H9 (cell line): ENCODE measurements around the gene OLIG3. TPM values are rescaled to one million over a fixed set of nuclear protein-coding genes. Genes with fewer than 3 reads are reported as not detected.

Experiments
- DNase-seq: peaks from one replicate; pipeline ENCODE4 v3.0.0-alpha.2; 2017
- H2AFZ ChIP-seq: one replicate; pipeline ENCODE4 v1.6.1; 2013; ENCODE audit warnings: mild to moderate bottlenecking, low read length, control low read depth, moderate library complexity
- H2AK5ac ChIP-seq: 2 replicates; pipeline ENCODE4 v1.6.1; 2013; ENCODE audit warnings: low read length, control low read depth, mixed read lengths; ENCODE audit not compliant: insufficient read length
- H2BK120ac ChIP-seq: one replicate; pipeline ENCODE4 v1.6.1; 2013; ENCODE audit warnings: low read depth, mild to moderate bottlenecking, low read length, control low read depth, inconsistent platforms; ENCODE audit not compliant: poor library complexity, severe bottlenecking
- H2BK12ac ChIP-seq: 2 replicates; pipeline ENCODE4 v1.6.1; 2013; ENCODE audit warnings: low read length, control low read depth, mixed read lengths, low read depth; ENCODE audit not compliant: insufficient read length
- H2BK15ac ChIP-seq: 2 replicates; pipeline ENCODE4 v1.6.1; 2013; ENCODE audit warnings: low read depth, low read length, control low read depth
- H2BK20ac ChIP-seq: one replicate; pipeline ENCODE4 v1.6.1; 2013; ENCODE audit warnings: low read depth, mild to moderate bottlenecking, low read length, control low read depth, inconsistent platforms; ENCODE audit not compliant: poor library complexity, severe bottlenecking
- H2BK5ac ChIP-seq: 2 replicates; pipeline ENCODE4 v1.6.1; 2013; ENCODE audit warnings: low read length, control low read depth, mixed read lengths; ENCODE audit not compliant: insufficient read length
- H3K14ac ChIP-seq: 2 replicates; pipeline ENCODE4 v1.6.1; 2013; ENCODE audit warnings: low read length, control low read depth; ENCODE audit not compliant: insufficient read depth
- H3K18ac ChIP-seq: 2 replicates; pipeline ENCODE4 v1.6.1; 2013; ENCODE audit warnings: low read depth, mild to moderate bottlenecking, mixed read lengths, low read length, control low read depth; ENCODE audit not compliant: insufficient read length
- H3K23ac ChIP-seq: 2 replicates; pipeline ENCODE4 v1.6.1; 2013; ENCODE audit warnings: low read length, control low read depth, mixed read lengths, low read depth; ENCODE audit not compliant: insufficient read length
- H3K23me2 ChIP-seq: 2 replicates; pipeline ENCODE4 v1.6.1; 2013; ENCODE audit warnings: low read depth, mild to moderate bottlenecking, mixed read lengths, low read length, control low read depth; ENCODE audit not compliant: insufficient read length, poor library complexity, severe bottlenecking
- H3K27ac ChIP-seq: 2 replicates; pipeline ENCODE4 v1.5.1; 2013; ENCODE audit warnings: low read length, control low read depth, mixed read lengths, low read depth; ENCODE audit not compliant: insufficient read length
- H3K27me3 ChIP-seq: 2 replicates; pipeline ENCODE4 v1.6.1; 2013; ENCODE audit warnings: low read length, control low read depth, inconsistent platforms; ENCODE audit not compliant: insufficient read depth
- H3K4ac ChIP-seq: 2 replicates; pipeline ENCODE4 v1.6.1; 2013; ENCODE audit warnings: low read depth, mild to moderate bottlenecking, control low read depth, inconsistent platforms, low read length, moderate library complexity
- H3K4me1 ChIP-seq: 2 replicates; pipeline ENCODE4 v1.6.1; 2013; ENCODE audit warnings: low read length, control low read depth, inconsistent platforms; ENCODE audit not compliant: insufficient read depth
- H3K4me2 ChIP-seq: 2 replicates; pipeline ENCODE4 v1.6.1; 2013; ENCODE audit warnings: low read length, control low read depth, mixed read lengths; ENCODE audit not compliant: insufficient read length, insufficient read depth
- H3K56ac ChIP-seq: 2 replicates; pipeline ENCODE4 v1.6.1; 2013; ENCODE audit warnings: low read depth, mild to moderate bottlenecking, mixed read lengths, low read length, control low read depth; ENCODE audit not compliant: insufficient read length
- H3K79me1 ChIP-seq: 2 replicates; pipeline ENCODE4 v1.6.1; 2013; ENCODE audit warnings: low read depth, mild to moderate bottlenecking, moderate library complexity, low read length, control low read depth, inconsistent platforms; ENCODE audit not compliant: insufficient read depth, poor library complexity, severe bottlenecking
- H3K79me2 ChIP-seq: 2 replicates; pipeline ENCODE4 v1.6.1; 2013; ENCODE audit warnings: low read length, control low read depth, inconsistent platforms; ENCODE audit not compliant: insufficient read depth
- H3K9ac ChIP-seq: 2 replicates; pipeline ENCODE4 v1.6.1; 2013; ENCODE audit warnings: low read length, control low read depth, mixed read lengths; ENCODE audit not compliant: insufficient read length; ENCODE audit errors: extremely low read depth
- H3K9me3 ChIP-seq: one replicate; pipeline ENCODE4 v1.6.1; 2013; ENCODE audit warnings: low read depth, low read length, inconsistent platforms; ENCODE audit not compliant: control insufficient read depth
- H3T11ph ChIP-seq: one replicate; pipeline ENCODE4 v1.6.1; 2013; ENCODE audit warnings: mild to moderate bottlenecking, low read length, control low read depth, inconsistent platforms
- H4K20me1 ChIP-seq: one replicate; pipeline ENCODE4 v1.6.1; 2013; ENCODE audit not compliant: control insufficient read depth, insufficient read length, insufficient read depth
- H4K5ac ChIP-seq: 2 replicates; pipeline ENCODE4 v1.6.1; 2013; ENCODE audit warnings: low read depth, mild to moderate bottlenecking, mixed read lengths, low read length, control low read depth; ENCODE audit not compliant: insufficient read length
- H4K8ac ChIP-seq: replicated peaks from 2 replicates; pipeline ENCODE4 v1.6.1; 2013; ENCODE audit warnings: low read length, control low read depth, mixed read lengths, low read depth; ENCODE audit not compliant: insufficient read length
- H4K91ac ChIP-seq: 2 replicates; pipeline ENCODE4 v1.6.1; 2013; ENCODE audit warnings: low read depth, mild to moderate bottlenecking, moderate library complexity, mixed read lengths, low read length, control low read depth; ENCODE audit not compliant: insufficient read length
- H3K27ac Mint-ChIP-seq, 3 experiments: 2 replicates in 2 of 3; 3 replicates in 1 of 3; pipeline ENCODE4 v1.8.0; 2020 to 2021; ENCODE audit warnings: mixed read lengths in 3 of 3, mild to moderate bottlenecking in 1 of 3, moderate library complexity in 1 of 3
- H3K27me3 Mint-ChIP-seq: 2 replicates; pipeline ENCODE4 v1.8.0; 2021; ENCODE audit warnings: low read depth, mild to moderate bottlenecking, moderate library complexity, mixed read lengths
- H3K36me3 Mint-ChIP-seq, 3 experiments: 2 replicates in 2 of 3; 3 replicates in 1 of 3; pipeline ENCODE4 v1.8.0; 2020 to 2021; ENCODE audit warnings: low read depth in 3 of 3, mixed read lengths in 3 of 3; ENCODE audit not compliant: insufficient read depth in 1 of 3
- H3K4me1 Mint-ChIP-seq, 2 experiments: 2 replicates each; pipeline ENCODE4 v1.8.0; 2020; ENCODE audit warnings: mixed read lengths in 2 of 2
- H3K4me3 Mint-ChIP-seq, 2 experiments: 2 replicates in 1 of 2; 3 replicates in 1 of 2; pipeline ENCODE4 v1.8.0; 2020 to 2021; ENCODE audit warnings: mild to moderate bottlenecking in 2 of 2, mixed read lengths in 2 of 2, moderate library complexity in 1 of 2
- H3K9me3 Mint-ChIP-seq, 2 experiments: 2 replicates in 1 of 2; 3 replicates in 1 of 2; pipeline ENCODE4 v1.8.0; 2020; ENCODE audit warnings: mild to moderate bottlenecking in 2 of 2, mixed read lengths in 2 of 2, moderate library complexity in 1 of 2
- whole genome bisulfite sequencing: extraction: QIAGEN DNeasy Blood & Tissue Kit; methylation state at CpG from one replicate; pipeline ENCODE4 v1.1.7; 2013; ENCODE audit warnings: missing lambda C conversion rate, low lambda C conversion rate, mixed read lengths; ENCODE audit not compliant: insufficient read length; ENCODE audit errors: extremely low coverage; 5-methylcytosine and 5-hydroxymethylcytosine counted together
- total RNA-seq: library from RNA; stranded (reverse); gene quantifications from 2 replicates; pipeline ENCODE4 v1.2.1, GENCODE V29; 2021
- TF ChIP-seq, protein P1 (sequence below): fragments of 200-600 bp; sonication (generic); conservative IDR thresholded peaks from 3 replicates; pipeline ENCODE4 v1.8.0; 2021; ENCODE audit warnings: antibody characterized with exemption, mild to moderate bottlenecking

OLIG3 gene
- total RNA-seq, 1 experiment from 2014 or later, result 0.22 TPM

DNA sequence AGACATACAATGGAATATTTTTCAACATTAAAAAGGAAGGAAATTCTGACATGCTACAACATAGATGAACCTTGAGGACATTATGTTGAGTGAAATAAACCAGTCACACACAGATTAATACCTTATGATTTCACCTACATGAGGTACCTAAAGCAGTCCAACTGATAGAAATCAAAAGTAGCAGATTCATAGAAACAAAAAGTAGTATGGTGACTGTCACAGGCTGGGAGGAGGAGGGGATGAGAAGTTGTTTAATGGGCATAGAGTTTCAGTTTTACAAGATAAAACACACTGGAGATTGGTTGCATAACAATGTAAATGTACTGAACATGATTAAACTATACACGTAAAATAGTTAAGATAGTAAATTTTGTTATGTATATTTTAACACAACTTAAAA is 48.5 kb upstream of the OLIG3 start:
- Mint-ChIP-seq H3K27ac (peak overlapping the region in 1 of 3 experiments; percentile 83; a peak in 2 of 7 replicates), H3K9me3 (no peaks in the 10 kb centered on the region; a peak in 1 of 5 replicates), H3K36me3 (no peaks in the 10 kb centered on the region), H3K4me3 (no peak overlapping the region), H3K27me3 (no peaks in the 10 kb centered on the region), H3K4me1 (peaks cover 58 to 59% of the 10 kb centered on the region in 2 experiments)
- Histone ChIP-seq H3T11ph (no peak overlapping the region), H4K5ac (no peak overlapping the region), H3K4ac (no peak overlapping the region), H3K23me2 (peaks cover 3% of the 10 kb centered on the region), H4K91ac (no peak overlapping the region), H3K18ac (no peak overlapping the region), H3K9me3 (no peaks in the 10 kb centered on the region), H2BK15ac (no peak overlapping the region), H3K56ac (no peak overlapping the region), H3K23ac (no peak overlapping the region), H3K14ac (no peak overlapping the region), H3K27ac (no peak overlapping the region), H4K8ac (no peak overlapping the region), H3K9ac (no peak overlapping the region), H2BK12ac (no peak overlapping the region), H2BK20ac (no peak overlapping the region), H2AFZ (no peak overlapping the region), H3K79me1 (no peaks in the 10 kb centered on the region), H3K4me2 (peak overlapping the region; percentile 12), H3K27me3 (no peaks in the 10 kb centered on the region), H3K4me1 (peaks cover 7% of the 10 kb centered on the region; the same call in 1 of the 2 replicates), H2BK5ac (no peak overlapping the region), H4K20me1 (no peaks in the 10 kb centered on the region), H2AK5ac (no peak overlapping the region), H2BK120ac (no peak overlapping the region), H3K79me2 (no peaks in the 10 kb centered on the region)
- no CpG with 5 or more reads among the region's 1 CpG for WGBS
- no peak for DNase-seq
- TF ChIP-seq, protein P1, sequence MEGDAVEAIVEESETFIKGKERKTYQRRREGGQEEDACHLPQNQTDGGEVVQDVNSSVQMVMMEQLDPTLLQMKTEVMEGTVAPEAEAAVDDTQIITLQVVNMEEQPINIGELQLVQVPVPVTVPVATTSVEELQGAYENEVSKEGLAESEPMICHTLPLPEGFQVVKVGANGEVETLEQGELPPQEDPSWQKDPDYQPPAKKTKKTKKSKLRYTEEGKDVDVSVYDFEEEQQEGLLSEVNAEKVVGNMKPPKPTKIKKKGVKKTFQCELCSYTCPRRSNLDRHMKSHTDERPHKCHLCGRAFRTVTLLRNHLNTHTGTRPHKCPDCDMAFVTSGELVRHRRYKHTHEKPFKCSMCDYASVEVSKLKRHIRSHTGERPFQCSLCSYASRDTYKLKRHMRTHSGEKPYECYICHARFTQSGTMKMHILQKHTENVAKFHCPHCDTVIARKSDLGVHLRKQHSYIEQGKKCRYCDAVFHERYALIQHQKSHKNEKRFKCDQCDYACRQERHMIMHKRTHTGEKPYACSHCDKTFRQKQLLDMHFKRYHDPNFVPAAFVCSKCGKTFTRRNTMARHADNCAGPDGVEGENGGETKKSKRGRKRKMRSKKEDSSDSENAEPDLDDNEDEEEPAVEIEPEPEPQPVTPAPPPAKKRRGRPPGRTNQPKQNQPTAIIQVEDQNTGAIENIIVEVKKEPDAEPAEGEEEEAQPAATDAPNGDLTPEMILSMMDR, result no peak
